Activated CD4-positive, alpha-beta T cell treated with anti-CD3 and anti-CD28 coated beads for 36 hours (primary cell): ENCODE measurements around the gene ZNF213. TPM values are rescaled to one million over a fixed set of nuclear protein-coding genes. Genes with fewer than 3 reads are reported as not detected.
A peak's percentile ranks its signal among the peaks of the same experiment; 100 is the strongest.

Source experiments
- ATAC-seq: fragments of 200-7000 bp; cut with Tn5 transposase; one replicate; pipeline ENCODE4 v1.10.0; 2021; ENCODE audit warnings: mild to moderate bottlenecking, moderate library complexity
- CTCF ChIA-PET: fragments of 350-600 bp; sonication (Branson Sonifier 250); formaldehyde crosslinking; loops from one replicate; lab custom pipeline; 2021; ENCODE audit warnings: antibody characterized with exemption; lab: Charles Lee
- POLR2A ChIA-PET: fragments of 350-600 bp; sonication (Branson Sonifier 250); formaldehyde crosslinking; loops from one replicate; lab custom pipeline; 2021; ENCODE audit warnings: antibody characterized with exemption, inconsistent platforms; lab: Charles Lee
- DNase-seq: peaks from one replicate; pipeline ENCODE4 v3.0.0-alpha.2; 2020
- H3K27ac Mint-ChIP-seq: one replicate; pipeline ENCODE4 v1.8.0; 2021; ENCODE audit warnings: mixed read lengths
- H3K27me3 Mint-ChIP-seq: one replicate; pipeline ENCODE4 v1.8.0; 2021; ENCODE audit warnings: mixed read lengths
- H3K36me3 Mint-ChIP-seq: one replicate; pipeline ENCODE4 v1.8.0; 2021; ENCODE audit warnings: low read depth, mixed read lengths
- H3K4me1 Mint-ChIP-seq: one replicate; pipeline ENCODE4 v1.8.0; 2021; ENCODE audit warnings: mixed read lengths
- H3K4me3 Mint-ChIP-seq: one replicate; pipeline ENCODE4 v1.8.0; 2021; ENCODE audit warnings: mild to moderate bottlenecking, moderate library complexity, mixed read lengths
- H3K9me3 Mint-ChIP-seq: one replicate; pipeline ENCODE4 v1.8.0; 2021; ENCODE audit warnings: low read depth, mixed read lengths
- intact Hi-C, 2 experiments: fragments of 100-400 bp; cut with DNase I in 1 of 2; cut with micrococcal nuclease in 1 of 2; formaldehyde crosslinking; loops; one replicate each; pipeline versions ENCODE4 v1.14.2 to v1.15.1; 2022 to 2024; cut with DNase I, micrococcal nuclease
- total RNA-seq, 2 experiments: library from RNA; stranded (reverse); gene quantifications; one replicate each; pipeline ENCODE4 v1.2.3, GENCODE V29; 2021

The ZNF213 gene
- total RNA-seq, 2 experiments from 2014 or later: 7.6 to 8.3 TPM

DNA sequence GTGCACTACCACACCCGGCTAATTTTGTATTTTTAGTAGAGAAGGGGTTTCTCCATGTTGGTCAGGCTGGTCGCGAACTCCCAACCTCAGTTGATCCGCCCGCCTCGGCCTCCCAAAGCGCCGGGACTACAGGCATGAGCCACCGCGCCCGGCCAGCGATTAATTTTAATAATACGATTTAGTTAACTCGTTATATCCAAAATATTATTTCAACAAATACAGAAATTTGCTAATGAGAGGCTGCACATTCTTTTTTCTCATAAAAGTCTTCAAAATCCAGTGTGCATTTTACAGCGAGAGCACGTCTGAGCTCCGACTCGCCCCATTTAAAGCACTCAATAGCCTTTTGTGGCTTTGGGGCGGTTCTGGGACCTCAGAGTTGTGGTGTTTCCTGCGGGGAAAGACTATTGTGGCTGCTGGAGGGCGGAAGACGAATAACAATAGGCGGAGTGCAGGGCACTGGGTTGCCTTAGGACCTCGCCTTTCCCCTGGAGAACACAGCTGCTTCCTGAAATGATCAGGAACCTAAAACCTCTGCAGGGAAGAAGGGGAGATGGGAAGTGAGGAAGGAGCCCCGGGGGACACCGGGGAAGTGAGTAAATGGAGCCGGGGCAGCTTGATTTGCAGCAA lies 32.9 kb upstream of the ZNF213 start:
- no peaks in the 10 kb centered on the region for H3K27me3 Mint-ChIP-seq
- no peaks in the 10 kb centered on the region for H3K9me3 Mint-ChIP-seq
- no peak for ATAC-seq
- peaks cover 43% of the 10 kb centered on the region for H3K4me1 Mint-ChIP-seq
- no peaks in the 10 kb centered on the region for H3K36me3 Mint-ChIP-seq
- ChIA-PET POLR2A (interaction anchor here (1.1 kb wide), 1 partner anchor 92 kb away, joined by 4 read pairs; no protein-coding TSS in a partner anchor), CTCF (interaction anchor here (0.7 to 9.4 kb wide), 14 partner anchors 10 to 188 kb away, joined by 3 to 125 read pairs (median 4); partner anchors contain the start of gene ZNF213)
- peak; percentile 54 for DNase-seq
- peak overlapping the region; percentile 69 for H3K4me3 Mint-ChIP-seq
- H3K27ac Mint-ChIP-seq: peak overlapping the region; percentile 88
- intact Hi-C loops: loop anchor here (1.0 to 10.0 kb wide), 5 partner anchors 27 to 513 kb away; partner anchors contain the start of genes FLYWCH1 (in 1 of the 2), SLX4 (in 1 of the 2) and ZNF263 (in 1 of the 2)

GRCh38 chr16:3106205-3106928 lies 28.5 kb upstream of the ZNF213 start:
- CTCF ChIA-PET: interaction anchor here (0.7 to 4.0 kb wide), 5 partner anchors 19 to 178 kb away, joined by 3 to 34 read pairs (median 3); no protein-coding TSS in a partner anchor
- no peaks in the 10 kb centered on the region for H3K36me3 Mint-ChIP-seq
- POLR2A ChIA-PET: interaction anchor here (1.1 to 1.2 kb wide), 2 partner anchors 28 to 338 kb away, joined by 3 to 8 read pairs; partner anchors contain the start of gene ZNF213
- peaks cover 31% of the 10 kb centered on the region for H3K4me1 Mint-ChIP-seq
- intact Hi-C loops: loop anchor here (1.0 to 10.0 kb wide), 8 partner anchors 18 to 508 kb away; partner anchors contain the start of genes FLYWCH1 (in 1 of the 2), PAQR4 (in 1 of the 2), PKMYT1 (in 1 of the 2) and SLX4 (in 1 of the 2)
- H3K27me3 Mint-ChIP-seq: no peaks in the 10 kb centered on the region
- peak overlapping the region; percentile 76 for H3K4me3 Mint-ChIP-seq
- peak; percentile 96 for DNase-seq
- peak; percentile 88 for ATAC-seq
- peak overlapping the region; percentile 94 for H3K27ac Mint-ChIP-seq
- no peaks in the 10 kb centered on the region for H3K9me3 Mint-ChIP-seq

DNA sequence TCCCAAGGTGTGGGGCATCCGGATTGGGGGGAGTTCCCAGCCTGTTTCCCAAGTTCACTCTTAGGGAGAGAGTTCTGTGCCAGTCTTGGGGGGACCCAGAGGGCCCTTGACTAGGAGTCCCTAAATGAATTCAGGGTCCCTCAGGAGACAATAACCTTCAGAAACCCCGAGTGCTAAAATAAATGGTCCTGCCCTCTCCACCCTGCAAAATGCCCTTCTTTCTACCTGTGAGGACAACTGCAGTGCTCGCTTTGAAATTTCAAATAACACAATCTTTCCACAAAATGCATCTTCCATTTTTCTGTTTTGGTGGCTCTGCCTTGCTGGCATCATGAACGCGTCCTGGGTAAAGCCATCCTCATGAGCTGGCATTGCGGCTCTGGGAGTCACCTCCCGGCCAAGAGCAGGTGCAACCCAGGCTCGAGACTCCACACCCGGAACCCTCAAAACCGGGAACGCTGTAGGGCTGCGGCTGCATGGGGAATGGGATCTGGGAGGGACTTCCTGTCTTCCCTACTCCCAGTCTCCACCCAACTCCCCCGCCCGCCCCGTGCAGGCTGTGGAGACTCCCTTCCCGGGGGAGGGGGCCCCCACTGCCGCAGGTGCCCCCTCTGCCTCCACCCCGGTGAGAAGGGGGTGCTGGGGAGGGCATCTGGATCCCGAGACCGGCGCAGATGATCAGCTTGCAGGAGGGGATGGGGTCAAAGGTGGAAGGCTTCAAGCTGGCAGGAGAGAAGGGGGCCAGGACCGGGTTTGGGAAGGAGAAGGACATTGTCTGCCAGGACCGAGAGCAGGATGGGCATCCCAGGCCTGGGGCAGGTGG lies 22.6 kb upstream of the ZNF213 start, which contains the start of gene ZNF205:
ZNF205 (plus strand) TSS at position 529 of the 823 bp plus-strand sequence. CDS start 845 bp downstream, outside the sequence.
- H3K27me3 Mint-ChIP-seq: peaks cover 5% of the 10 kb centered on the region
- ChIA-PET POLR2A (no interaction called here), CTCF (interaction anchor here (1.0 to 2.8 kb wide), 2 partner anchors 11 to 17 kb away, joined by 3 to 10 read pairs; no protein-coding TSS in a partner anchor)
- DNase-seq (no peak), ATAC-seq (no peak)
- no peak within 1 kb of the TSS for H3K4me3 Mint-ChIP-seq
- no peak within 1 kb of the TSS for H3K27ac Mint-ChIP-seq
- no peaks in the 10 kb centered on the region for H3K36me3 Mint-ChIP-seq
- H3K9me3 Mint-ChIP-seq: no peaks in the 10 kb centered on the region
- intact Hi-C loops: no loop called here
- peaks cover 2% of the 10 kb centered on the region for H3K4me1 Mint-ChIP-seq

- CTCF ChIA-PET: interaction anchor here (0.6 to 2.8 kb wide), 2 partner anchors 17 to 19 kb away, joined by 3 to 10 read pairs; no protein-coding TSS in a partner anchor
- Mint-ChIP-seq H3K36me3 (no peaks in the 10 kb centered on the region), H3K9me3 (no peaks in the 10 kb centered on the region), H3K27me3 (peaks cover 5% of the 10 kb centered on the region), H3K4me1 (no peaks in the 10 kb centered on the region), H3K27ac (no peak overlapping the region), H3K4me3 (no peak overlapping the region)
- intact Hi-C loops: no loop called here
- ATAC-seq (no peak), DNase-seq (no peak)
- POLR2A ChIA-PET: interaction anchor here (0.6 kb wide), 1 partner anchor 281 kb away, joined by 3 read pairs; no protein-coding TSS in a partner anchor
Observed at GRCh38 chr16:3112881-3113574, 21.8 kb upstream of the ZNF213 start.

GRCh38 chr16:3113765-3114479 lies 20.9 kb upstream of the ZNF213 start:
- no peak overlapping the region for H3K4me3 Mint-ChIP-seq
- intact Hi-C loops: no loop called here
- no peak overlapping the region for H3K27ac Mint-ChIP-seq
- H3K27me3 Mint-ChIP-seq: peaks cover 5% of the 10 kb centered on the region
- POLR2A ChIA-PET: interaction anchor here (0.6 kb wide), 1 partner anchor 281 kb away, joined by 3 read pairs; no protein-coding TSS in a partner anchor
- CTCF ChIA-PET: interaction anchor here (0.7 to 2.8 kb wide), 3 partner anchors 16 to 20 kb away, joined by 3 to 10 read pairs (median 3); no protein-coding TSS in a partner anchor
- no peaks in the 10 kb centered on the region for H3K4me1 Mint-ChIP-seq
- H3K9me3 Mint-ChIP-seq: no peaks in the 10 kb centered on the region
- no peak for DNase-seq
- ATAC-seq: peak; percentile 16
- H3K36me3 Mint-ChIP-seq: no peaks in the 10 kb centered on the region

DNA sequence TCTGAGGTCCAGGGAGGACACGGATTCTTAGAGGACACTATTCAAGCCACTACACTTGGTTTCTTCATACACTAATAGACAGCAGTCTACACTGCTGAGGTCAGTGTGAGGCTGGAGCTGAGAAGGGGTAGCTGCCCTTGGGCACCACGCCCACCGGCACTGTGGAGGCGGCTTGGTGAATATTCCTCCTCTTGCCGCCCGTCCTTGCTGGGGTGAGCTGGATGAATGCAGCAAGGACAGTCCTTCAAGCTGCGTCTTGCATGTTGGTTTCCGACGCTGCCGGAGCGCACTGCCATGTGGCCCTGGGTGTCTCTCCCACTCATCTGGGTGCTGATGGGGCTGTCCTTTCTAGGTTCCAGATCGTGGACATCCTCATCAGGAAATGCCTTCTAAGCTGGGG lies 19.8 kb upstream of the ZNF213 start:
- peaks cover 5% of the 10 kb centered on the region for H3K27me3 Mint-ChIP-seq
- no peak overlapping the region for H3K27ac Mint-ChIP-seq
- H3K4me3 Mint-ChIP-seq: no peak overlapping the region
- ChIA-PET POLR2A (no interaction called here), CTCF (interaction anchor here (0.6 to 0.9 kb wide), 3 partner anchors 14 to 81 kb away, joined by 3 read pairs; no protein-coding TSS in a partner anchor)
- DNase-seq: no peak
- ATAC-seq: no peak
- H3K9me3 Mint-ChIP-seq: no peaks in the 10 kb centered on the region
- intact Hi-C loops: no loop called here
- H3K36me3 Mint-ChIP-seq: no peaks in the 10 kb centered on the region
- H3K4me1 Mint-ChIP-seq: no peaks in the 10 kb centered on the region

DNA sequence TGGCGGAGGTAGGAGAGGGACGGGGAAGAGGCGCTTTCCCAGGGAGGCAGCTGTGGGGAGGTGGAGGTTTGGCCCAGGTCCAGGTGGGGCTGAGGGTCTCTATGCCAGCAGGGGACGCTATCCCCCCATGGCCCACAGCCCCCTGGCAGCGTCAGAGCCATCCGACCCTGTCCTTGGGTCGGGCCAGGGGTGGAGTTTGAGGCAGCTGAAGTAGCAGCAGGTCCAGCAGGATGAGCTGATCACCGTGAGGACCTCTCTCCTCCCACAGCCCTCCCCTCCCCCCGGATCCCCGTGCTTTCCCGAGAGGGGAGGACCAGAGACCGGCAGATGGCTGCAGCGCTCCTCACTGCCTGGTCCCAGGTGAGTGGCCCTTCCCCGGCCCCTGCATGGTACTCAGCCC lies 19.3 kb upstream of the ZNF213 start:
- CTCF ChIA-PET: interaction anchor here (0.6 to 0.8 kb wide), 2 partner anchors 13 to 82 kb away, joined by 3 read pairs; no protein-coding TSS in a partner anchor
- Mint-ChIP-seq H3K27ac (no peak overlapping the region), H3K27me3 (peaks cover 5% of the 10 kb centered on the region), H3K4me1 (no peaks in the 10 kb centered on the region), H3K4me3 (no peak overlapping the region), H3K9me3 (no peaks in the 10 kb centered on the region), H3K36me3 (no peaks in the 10 kb centered on the region)
- intact Hi-C loops: no loop called here
- no peak for ATAC-seq
- POLR2A ChIA-PET: no interaction called here
- DNase-seq: no peak

- no peaks in the 10 kb centered on the region for H3K9me3 Mint-ChIP-seq
- no peak for ATAC-seq
- H3K36me3 Mint-ChIP-seq: no peaks in the 10 kb centered on the region
- DNase-seq: no peak
- no peak overlapping the region for H3K4me3 Mint-ChIP-seq
- ChIA-PET CTCF (interaction anchor here (1.0 to 1.5 kb wide), 4 partner anchors 11 to 23 kb away, joined by 3 to 6 read pairs (median 4); no protein-coding TSS in a partner anchor), POLR2A (no interaction called here)
- intact Hi-C loops: no loop called here
- H3K27ac Mint-ChIP-seq: no peak overlapping the region
- H3K27me3 Mint-ChIP-seq: no peaks in the 10 kb centered on the region
- no peaks in the 10 kb centered on the region for H3K4me1 Mint-ChIP-seq
Observed at GRCh38 chr16:3118204-3118790, 16.5 kb upstream of the ZNF213 start.

DNA sequence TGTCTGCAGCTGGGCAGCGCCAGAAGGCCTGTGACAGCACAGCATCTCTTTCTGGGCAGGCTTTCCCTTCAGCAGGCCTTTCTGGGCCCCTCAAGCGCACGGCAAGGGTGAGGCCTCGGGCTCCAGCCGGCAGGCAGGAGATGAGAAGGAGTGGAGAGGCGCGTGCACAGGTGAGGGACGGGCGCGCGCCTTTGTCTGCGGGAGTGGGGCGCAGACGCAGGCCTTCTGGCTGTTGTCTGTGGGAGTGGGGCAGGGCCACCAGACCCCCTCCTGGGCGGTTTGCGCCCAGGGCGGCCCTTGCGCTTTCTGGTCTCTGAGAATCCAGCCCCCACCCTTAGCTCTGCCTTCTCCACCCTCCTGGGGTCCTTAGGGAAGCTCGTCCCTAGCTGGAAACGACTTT lies 16.0 kb upstream of the ZNF213 start:
- intact Hi-C loops: no loop called here
- ChIA-PET CTCF (interaction anchor here (1.0 to 1.5 kb wide), 3 partner anchors 13 to 23 kb away, joined by 4 to 5 read pairs (median 4); no protein-coding TSS in a partner anchor), POLR2A (no interaction called here)
- no peaks in the 10 kb centered on the region for H3K9me3 Mint-ChIP-seq
- ATAC-seq (no peak), DNase-seq (no peak)
- H3K27me3 Mint-ChIP-seq: no peaks in the 10 kb centered on the region
- H3K4me1 Mint-ChIP-seq: peaks cover 5% of the 10 kb centered on the region
- no peaks in the 10 kb centered on the region for H3K36me3 Mint-ChIP-seq
- no peak overlapping the region for H3K27ac Mint-ChIP-seq
- no peak overlapping the region for H3K4me3 Mint-ChIP-seq
